ENCODE data around the gene HEMGN. TPM values are rescaled to one million over a fixed set of nuclear protein-coding genes. Genes with fewer than 3 reads are reported as not detected.

HEMGN gene
- total and polyA plus RNA-seq, 2 donors (not counting 1 experiment from before 2014, with no cell fraction given), result not detected

DNA sequence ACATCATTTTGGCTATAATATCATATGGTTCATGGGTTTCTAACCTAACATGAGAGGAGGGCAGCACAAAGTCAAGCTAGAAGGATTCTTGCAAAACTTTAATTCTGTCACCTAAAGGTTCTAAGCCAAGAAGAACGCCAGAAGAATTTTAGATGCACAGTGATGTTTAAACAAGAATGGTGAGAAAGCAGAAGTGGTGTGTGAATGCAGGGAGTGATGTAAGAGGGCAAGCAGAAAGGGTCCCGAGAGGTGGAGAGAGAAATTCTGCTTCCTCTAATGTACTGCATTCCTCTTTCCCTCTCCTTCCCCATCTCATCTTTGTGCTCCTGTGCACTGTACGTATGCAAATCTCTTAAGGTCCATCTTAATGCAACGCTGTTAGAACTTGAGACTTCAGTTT is 13.6 kb downstream of the HEMGN start:
- Histone ChIP-seq H2AFZ (ENCODE audit: low read length) (peak overlapping the region; percentile 44), H3K27ac (ENCODE audit: insufficient read depth, low read length) (no peak overlapping the region), H3K9ac (ENCODE audit: insufficient read depth, low read length) (no peak overlapping the region), H4K20me1 (ENCODE audit: control insufficient read depth, extremely low read depth, insufficient read depth, low read length) (no peaks in the 10 kb centered on the region), H3K4me3 (replicated peaks in 1 of 4; ENCODE audit: control extremely low read depth in 1 of 4, insufficient read depth in 1 of 4, low read depth in 3 of 4, low read length in 4 of 4) (no peak overlapping the region), H3K79me2 (ENCODE audit: control insufficient read depth, insufficient read depth, low read length) (no peaks in the 10 kb centered on the region), H3K27me3 (ENCODE audit: control insufficient read depth, insufficient read depth, low read length) (no peaks in the 10 kb centered on the region), H3K9me3 (ENCODE audit: control insufficient read depth, insufficient read depth, low read depth, low read length) (no peaks in the 10 kb centered on the region), H3K36me3 (ENCODE audit: control insufficient read depth, insufficient read depth, low read length) (no peaks in the 10 kb centered on the region), H3K4me2 (ENCODE audit: extremely low read depth, insufficient read depth, low read length) (no peak overlapping the region), H3K4me1 (ENCODE audit: control insufficient read depth, extremely low read depth, insufficient read depth, low read length) (peaks cover 5% of the 10 kb centered on the region)
- DNase-seq (ENCODE audit: low read depth in 2 of 2), result no peak
- no peak for TF ChIP-seq EZH2 (IDR thresholded peaks at IDR 0.05; ENCODE audit: low read length, missing control alignments)
- TF ChIP-seq, protein P1, sequence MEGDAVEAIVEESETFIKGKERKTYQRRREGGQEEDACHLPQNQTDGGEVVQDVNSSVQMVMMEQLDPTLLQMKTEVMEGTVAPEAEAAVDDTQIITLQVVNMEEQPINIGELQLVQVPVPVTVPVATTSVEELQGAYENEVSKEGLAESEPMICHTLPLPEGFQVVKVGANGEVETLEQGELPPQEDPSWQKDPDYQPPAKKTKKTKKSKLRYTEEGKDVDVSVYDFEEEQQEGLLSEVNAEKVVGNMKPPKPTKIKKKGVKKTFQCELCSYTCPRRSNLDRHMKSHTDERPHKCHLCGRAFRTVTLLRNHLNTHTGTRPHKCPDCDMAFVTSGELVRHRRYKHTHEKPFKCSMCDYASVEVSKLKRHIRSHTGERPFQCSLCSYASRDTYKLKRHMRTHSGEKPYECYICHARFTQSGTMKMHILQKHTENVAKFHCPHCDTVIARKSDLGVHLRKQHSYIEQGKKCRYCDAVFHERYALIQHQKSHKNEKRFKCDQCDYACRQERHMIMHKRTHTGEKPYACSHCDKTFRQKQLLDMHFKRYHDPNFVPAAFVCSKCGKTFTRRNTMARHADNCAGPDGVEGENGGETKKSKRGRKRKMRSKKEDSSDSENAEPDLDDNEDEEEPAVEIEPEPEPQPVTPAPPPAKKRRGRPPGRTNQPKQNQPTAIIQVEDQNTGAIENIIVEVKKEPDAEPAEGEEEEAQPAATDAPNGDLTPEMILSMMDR (conservative IDR thresholded peaks at IDR 0.05 in 1 of 2, IDR thresholded peaks at IDR 0.05 in 1 of 2; ENCODE audit: low read depth in 1 of 2, low read length in 2 of 2), result no peak

DNA sequence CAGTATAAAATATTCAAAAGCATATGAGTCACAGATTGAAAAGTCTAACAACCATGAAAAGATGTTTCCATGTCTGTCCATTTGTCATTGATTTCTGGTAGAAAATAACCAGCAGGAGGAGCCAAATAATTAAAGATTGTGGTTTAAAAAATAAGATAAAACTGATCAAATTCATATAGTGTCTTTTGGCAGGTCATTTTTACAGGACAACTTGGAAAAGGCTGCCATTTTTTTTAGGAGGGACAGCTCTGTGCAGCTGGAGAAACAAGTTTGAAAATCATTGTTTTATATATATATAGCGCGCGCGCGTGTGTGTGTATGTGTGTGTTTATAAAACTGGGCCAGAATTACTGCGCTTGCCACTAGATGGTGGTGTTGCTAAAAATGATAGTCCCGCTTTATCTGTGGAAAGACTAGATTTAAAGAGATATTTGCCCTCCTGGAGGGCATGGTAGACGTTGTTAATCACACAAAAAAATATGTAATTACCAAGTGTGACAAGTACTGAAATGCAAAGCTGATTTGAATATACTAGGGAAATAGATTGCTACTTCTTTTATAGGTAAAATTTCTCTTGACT is 14.4 kb downstream of the HEMGN start:
- peak overlapping the region; percentile 60 for H3K4me2 ChIP-seq (ENCODE audit: extremely low read depth, insufficient read depth, low read length)
- no peak overlapping the region for H3K27ac ChIP-seq (ENCODE audit: insufficient read depth, low read length)
- H4K20me1 ChIP-seq (ENCODE audit: control insufficient read depth, extremely low read depth, insufficient read depth, low read length), result no peaks in the 10 kb centered on the region
- peaks cover 5% of the 10 kb centered on the region for H3K4me1 ChIP-seq (ENCODE audit: control insufficient read depth, extremely low read depth, insufficient read depth, low read length)
- peak; percentile 70 to 88 for DNase-seq (ENCODE audit: low read depth in 2 of 2)
- H3K27me3 ChIP-seq (ENCODE audit: control insufficient read depth, insufficient read depth, low read length), result no peaks in the 10 kb centered on the region
- peak overlapping the region in 3 of 4 experiments; percentile 9 to 89 (median 34) for H3K4me3 ChIP-seq (replicated peaks in 1 of 4; ENCODE audit: control extremely low read depth in 1 of 4, insufficient read depth in 1 of 4, low read depth in 3 of 4, low read length in 4 of 4)
- no peak overlapping the region for H3K9ac ChIP-seq (ENCODE audit: insufficient read depth, low read length)
- TF ChIP-seq, protein P1 (conservative IDR thresholded peaks at IDR 0.05 in 1 of 2, IDR thresholded peaks at IDR 0.05 in 1 of 2; ENCODE audit: low read depth in 1 of 2, low read length in 2 of 2), result peak; percentile 60 to 71
- no peak for TF ChIP-seq EZH2 (IDR thresholded peaks at IDR 0.05; ENCODE audit: low read length, missing control alignments)
- no peaks in the 10 kb centered on the region for H3K9me3 ChIP-seq (ENCODE audit: control insufficient read depth, insufficient read depth, low read depth, low read length)
- H3K79me2 ChIP-seq (ENCODE audit: control insufficient read depth, insufficient read depth, low read length), result no peaks in the 10 kb centered on the region
- H2AFZ ChIP-seq (ENCODE audit: low read length), result no peak overlapping the region
- H3K36me3 ChIP-seq (ENCODE audit: control insufficient read depth, insufficient read depth, low read length), result no peaks in the 10 kb centered on the region

DNA sequence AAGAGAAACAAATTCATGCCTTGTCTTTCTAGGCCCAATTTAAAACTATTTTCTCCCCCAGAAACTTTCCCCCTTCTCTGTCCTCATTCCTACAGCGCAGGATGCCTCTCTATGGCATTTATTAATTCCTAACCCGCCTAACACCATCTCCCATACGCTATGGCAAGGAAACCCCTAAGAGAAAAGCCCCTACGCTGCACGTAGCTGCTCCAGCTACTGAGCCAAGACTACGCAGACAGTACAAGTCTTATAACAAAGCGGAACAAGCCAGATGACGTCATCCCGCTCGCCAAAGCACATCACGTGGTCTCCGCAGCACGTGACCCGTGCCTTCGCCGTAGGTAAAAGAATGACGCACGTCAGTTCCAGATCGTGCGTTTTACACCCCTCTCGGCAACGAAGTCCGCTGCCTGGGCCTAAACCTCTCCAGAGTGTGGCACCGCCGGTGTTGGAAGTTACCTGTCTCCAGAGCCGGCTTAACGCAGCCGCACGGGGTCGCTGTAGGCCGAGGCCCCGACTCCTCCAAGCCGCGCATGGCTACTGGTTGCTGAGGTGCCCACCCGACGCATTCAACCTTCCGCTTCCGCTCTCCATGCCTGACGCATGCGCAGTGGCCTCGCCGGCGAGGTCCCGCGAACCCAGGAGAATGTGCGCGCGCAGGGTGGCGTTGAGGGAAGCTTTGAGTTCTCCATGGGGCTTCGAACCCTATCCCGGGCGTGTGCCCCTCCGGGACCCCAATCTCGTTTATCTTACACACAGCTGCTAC is 15.8 kb downstream of the HEMGN start, which contains the start of gene TRMO:
TRMO (minus strand) TSS at position 542 of the 766 bp plus-strand sequence; CDS start at position 535, 7 bp downstream.
- peak within 1 kb of the TSS; percentile 94 for H3K27ac ChIP-seq (ENCODE audit: insufficient read depth, low read length)
- peaks cover 5% of the 10 kb centered on the region for H3K4me1 ChIP-seq (ENCODE audit: control insufficient read depth, extremely low read depth, insufficient read depth, low read length)
- H4K20me1 ChIP-seq (ENCODE audit: control insufficient read depth, extremely low read depth, insufficient read depth, low read length), result no peaks in the 10 kb centered on the region
- peak within 1 kb of the TSS; percentile 39 to 89 (median 58) for H3K4me3 ChIP-seq (replicated peaks in 1 of 4; ENCODE audit: control extremely low read depth in 1 of 4, insufficient read depth in 1 of 4, low read depth in 3 of 4, low read length in 4 of 4)
- no peaks in the 10 kb centered on the region for H3K79me2 ChIP-seq (ENCODE audit: control insufficient read depth, insufficient read depth, low read length)
- TF ChIP-seq EZH2 (IDR thresholded peaks at IDR 0.05; ENCODE audit: low read length, missing control alignments), result no peak
- TF ChIP-seq, protein P1 (conservative IDR thresholded peaks at IDR 0.05 in 1 of 2, IDR thresholded peaks at IDR 0.05 in 1 of 2; ENCODE audit: low read depth in 1 of 2, low read length in 2 of 2), result peak; percentile 54 to 62
- no peaks in the 10 kb centered on the region for H3K9me3 ChIP-seq (ENCODE audit: control insufficient read depth, insufficient read depth, low read depth, low read length)
- H3K9ac ChIP-seq (ENCODE audit: insufficient read depth, low read length), result peak within 1 kb of the TSS; percentile 83
- peak; percentile 99 to 100 for DNase-seq (ENCODE audit: low read depth in 2 of 2)
- H3K4me2 ChIP-seq (ENCODE audit: extremely low read depth, insufficient read depth, low read length), result peak within 1 kb of the TSS; percentile 95
- no peaks in the 10 kb centered on the region for H3K36me3 ChIP-seq (ENCODE audit: control insufficient read depth, insufficient read depth, low read length)
- H2AFZ ChIP-seq (ENCODE audit: low read length), result peak within 1 kb of the TSS; percentile 41
- no peaks in the 10 kb centered on the region for H3K27me3 ChIP-seq (ENCODE audit: control insufficient read depth, insufficient read depth, low read length)
